Aorta (tissue), 5 donors: Measurements from ENCODE around the gene PROM1. TPM values are rescaled to one million over a fixed set of nuclear protein-coding genes. Genes with fewer than 3 reads are reported as not detected.

Source experiments
- ATAC-seq: fragments of 200-7000 bp; cut with Tn5 transposase; one replicate; pipeline ENCODE4 v1.9.1; 2022; ENCODE audit warnings: moderate library complexity; ENCODE audit not compliant: low FRiP score
- DNase-seq, 2 donors: peaks; one replicate each; pipeline ENCODE4 v3.0.0-alpha.2; 2020
- H3K27ac ChIP-seq, 2 donors: one replicate each; pipeline ENCODE4 v1.5.1; 2013; ENCODE audit warnings: low read length in 2 of 2, mild to moderate bottlenecking in 2 of 2, moderate library complexity in 2 of 2, control low read depth in 1 of 2, inconsistent platforms in 1 of 2, low read depth in 1 of 2
- H3K27me3 ChIP-seq, 2 donors: one replicate each; pipeline ENCODE4 v1.6.1; 2013; ENCODE audit warnings: control low read depth in 1 of 2, low read length in 1 of 2, mild to moderate bottlenecking in 1 of 2, moderate library complexity in 1 of 2; ENCODE audit not compliant: insufficient read depth in 2 of 2, control insufficient read depth in 1 of 2
- H3K36me3 ChIP-seq, 2 donors: one replicate each; pipeline ENCODE4 v1.6.1; 2013; ENCODE audit warnings: control low read depth in 1 of 2, low read length in 1 of 2, mild to moderate bottlenecking in 1 of 2; ENCODE audit not compliant: insufficient read depth in 2 of 2, control insufficient read depth in 1 of 2
- H3K4me1 ChIP-seq, 2 donors: one replicate each; pipeline ENCODE4 v1.6.1; 2013; ENCODE audit warnings: low read length in 2 of 2, control low read depth in 1 of 2, mild to moderate bottlenecking in 1 of 2, moderate library complexity in 1 of 2; ENCODE audit not compliant: insufficient read depth in 2 of 2, control insufficient read depth in 1 of 2
- H3K4me3 ChIP-seq, 2 donors: one replicate each; pipeline ENCODE4 v1.5.1; 2013; ENCODE audit warnings: low read length in 2 of 2, control low read depth in 1 of 2, mild to moderate bottlenecking in 1 of 2
- H3K9me3 ChIP-seq: one replicate; pipeline ENCODE4 v1.6.1; 2013; ENCODE audit warnings: mild to moderate bottlenecking, low read length; ENCODE audit not compliant: control insufficient read depth
- WGBS, 2 donors: extraction: QIAGEN DNeasy Blood & Tissue Kit; methylation state at CpG; one replicate each; pipeline ENCODE4 v1.1.7; 2013; 5-methylcytosine and 5-hydroxymethylcytosine counted together
- intact Hi-C, 2 donors: fragments of 100-400 bp; cut with DNase I; formaldehyde crosslinking; loops; one replicate each; pipeline versions ENCODE4 v1.14.2 to v1.15.0; 2022
- polyA plus RNA-seq, 2 donors: library from polyadenylated mRNA; stranded (reverse); fragments of 200-250 nt; gene quantifications; one replicate each; pipeline ENCODE4 v1.2.3, GENCODE V29; 2013
- total RNA-seq, 2 donors: library from RNA; stranded (reverse); fragmentation: NEBNext Ultra II Directional; extraction: Animal tissue kit (Norgen Biotek cat#: 25700); gene quantifications; one replicate each; pipeline ENCODE4 v1.2.1, GENCODE V29; 2021
- donor health status: healthy with polysubstance abuse.
- donor health status: Bipolar disorder and iron deficiency.
- donor health status: DM: no; HTN: no; CAD: no.
- donor health status: DM: no; HTN: no; CAD: no.
- donor health status: DM: yes; HTN: yes; CAD: no.

Gene PROM1
- total and polyA plus RNA-seq, 4 donors: 4.1 to 28.9 (median 6.2) TPM

GRCh38 chr4:16065066-16065465 lies 18.8 kb downstream of the PROM1 start:
- 84 to 98% methylated on average over 1 of the region's 1 CpG for WGBS, 2 donors
- Histone ChIP-seq H3K27me3 (no peaks in the 10 kb centered on the region), H3K4me1 (no peaks in the 10 kb centered on the region), H3K4me3 (no peak overlapping the region), H3K27ac (no peak overlapping the region), H3K9me3 (no peaks in the 10 kb centered on the region), H3K36me3 (no peaks in the 10 kb centered on the region)
- DNase-seq (no peak), ATAC-seq (no peak)
- intact Hi-C loops: no loop called here

GRCh38 chr4:16062601-16063000 lies 21.2 kb downstream of the PROM1 start:
- Histone ChIP-seq H3K9me3 (no peaks in the 10 kb centered on the region), H3K4me1 (no peaks in the 10 kb centered on the region), H3K4me3 (no peak overlapping the region), H3K36me3 (no peaks in the 10 kb centered on the region), H3K27me3 (no peaks in the 10 kb centered on the region), H3K27ac (no peak overlapping the region)
- WGBS, 2 donors: 93 to 96% methylated on average over 2 of the region's 2 CpGs
- no peak for DNase-seq
- no peak for ATAC-seq
- intact Hi-C loops: no loop called here

GRCh38 chr4:16056681-16057385 lies 27.0 kb downstream of the PROM1 start:
- WGBS, 2 donors: 6 to 15% methylated on average over 11 of the region's 11 CpGs
- ATAC-seq (peak; percentile 65), DNase-seq (peak; percentile 65 to 79)
- intact Hi-C loops: no loop called here
- no peaks in the 10 kb centered on the region for H3K36me3 ChIP-seq
- peak overlapping the region; percentile 38 to 60 for H3K27ac ChIP-seq
- no peaks in the 10 kb centered on the region for H3K27me3 ChIP-seq
- H3K4me3 ChIP-seq: no peak overlapping the region
- H3K9me3 ChIP-seq: no peaks in the 10 kb centered on the region
- peaks cover 3 to 7% of the 10 kb centered on the region in 2 donors for H3K4me1 ChIP-seq

GRCh38 chr4:16055873-16056272 lies 27.9 kb downstream of the PROM1 start:
- no peaks in the 10 kb centered on the region for H3K9me3 ChIP-seq
- intact Hi-C loops: no loop called here
- H3K4me1 ChIP-seq: peaks cover 3 to 7% of the 10 kb centered on the region in 2 donors
- no peaks in the 10 kb centered on the region for H3K36me3 ChIP-seq
- DNase-seq (no peak), ATAC-seq (no peak)
- WGBS, 2 donors: 55 to 65% methylated on average over 7 of the region's 7 CpGs
- no peaks in the 10 kb centered on the region for H3K27me3 ChIP-seq
- H3K27ac ChIP-seq: no peak overlapping the region
- no peak overlapping the region for H3K4me3 ChIP-seq

GRCh38 chr4:16055471-16055870 lies 28.4 kb downstream of the PROM1 start:
- intact Hi-C loops: no loop called here
- Histone ChIP-seq H3K36me3 (no peaks in the 10 kb centered on the region), H3K27ac (no peak overlapping the region), H3K4me1 (peaks cover 3 to 7% of the 10 kb centered on the region in 2 donors), H3K9me3 (no peaks in the 10 kb centered on the region), H3K4me3 (no peak overlapping the region), H3K27me3 (no peaks in the 10 kb centered on the region)
- WGBS, 2 donors: 80 to 83% methylated on average over 7 of the region's 7 CpGs
- no peak for ATAC-seq
- DNase-seq: no peak

- Histone ChIP-seq H3K4me1 (peaks cover 3 to 7% of the 10 kb centered on the region in 2 donors), H3K9me3 (no peaks in the 10 kb centered on the region), H3K4me3 (no peak overlapping the region), H3K27me3 (no peaks in the 10 kb centered on the region), H3K36me3 (no peaks in the 10 kb centered on the region), H3K27ac (no peak overlapping the region)
- ATAC-seq: no peak
- 92 to 96% methylated on average over 2 of the region's 2 CpGs for WGBS, 2 donors
- intact Hi-C loops: no loop called here
- DNase-seq: no peak
These were observed 30.9 kb downstream of the PROM1 start for GRCh38 chr4:16052939-16053338.

GRCh38 chr4:16051980-16052379 lies 31.8 kb downstream of the PROM1 start:
- H3K27me3 ChIP-seq: no peaks in the 10 kb centered on the region
- no peak overlapping the region for H3K4me3 ChIP-seq
- H3K36me3 ChIP-seq: no peaks in the 10 kb centered on the region
- no peak for DNase-seq
- peaks cover 3 to 7% of the 10 kb centered on the region in 2 donors for H3K4me1 ChIP-seq
- H3K9me3 ChIP-seq: no peaks in the 10 kb centered on the region
- ATAC-seq: no peak
- H3K27ac ChIP-seq: no peak overlapping the region
- 38 to 53% methylated on average over 5 of the region's 5 CpGs for WGBS, 2 donors
- intact Hi-C loops: no loop called here

GRCh38 chr4:16051132-16051531 lies 32.7 kb downstream of the PROM1 start:
- intact Hi-C loops: no loop called here
- Histone ChIP-seq H3K4me1 (peaks cover 1 to 4% of the 10 kb centered on the region in 2 donors), H3K27ac (no peak overlapping the region), H3K4me3 (no peak overlapping the region), H3K27me3 (no peaks in the 10 kb centered on the region), H3K9me3 (no peaks in the 10 kb centered on the region), H3K36me3 (no peaks in the 10 kb centered on the region)
- ATAC-seq (no peak), DNase-seq (no peak)
- 94 to 97% methylated on average over 2 of the region's 2 CpGs for WGBS, 2 donors

- H3K9me3 ChIP-seq: no peaks in the 10 kb centered on the region
- DNase-seq (no peak), ATAC-seq (no peak)
- WGBS, 2 donors: 69% methylated on average over 1 of the region's 1 CpG
- no peaks in the 10 kb centered on the region for H3K27me3 ChIP-seq
- H3K4me3 ChIP-seq: no peak overlapping the region
- no peaks in the 10 kb centered on the region for H3K36me3 ChIP-seq
- intact Hi-C loops: no loop called here
- H3K4me1 ChIP-seq: peaks cover 0 to 1% of the 10 kb centered on the region in 2 donors
- H3K27ac ChIP-seq: no peak overlapping the region
These were observed 33.2 kb downstream of the PROM1 start for GRCh38 chr4:16050669-16051068.
